Fibroblast of lung (primary cell): Measurements from ENCODE around the gene SELENOO.

Source experiments
- EZH2 ChIP-seq: IDR thresholded peaks from 2 replicates; pipeline ENCODE4 v1.5.1; 2012; ENCODE audit warnings: low read length, control low read depth, mild to moderate bottlenecking; ENCODE audit errors: missing control alignments
- TF ChIP-seq, protein P1 (sequence below), 2 donors: IDR thresholded peaks in 1 of 2; conservative IDR thresholded peaks in 1 of 2; 1 replicate in 1 of 2; 2 replicates in 1 of 2; pipeline ENCODE4 v1.5.1; 2011 to 2012; ENCODE audit warnings: low read length in 2 of 2, control low read depth in 1 of 2, inconsistent platforms in 1 of 2, low read depth in 1 of 2, mild to moderate bottlenecking in 1 of 2

DNA sequence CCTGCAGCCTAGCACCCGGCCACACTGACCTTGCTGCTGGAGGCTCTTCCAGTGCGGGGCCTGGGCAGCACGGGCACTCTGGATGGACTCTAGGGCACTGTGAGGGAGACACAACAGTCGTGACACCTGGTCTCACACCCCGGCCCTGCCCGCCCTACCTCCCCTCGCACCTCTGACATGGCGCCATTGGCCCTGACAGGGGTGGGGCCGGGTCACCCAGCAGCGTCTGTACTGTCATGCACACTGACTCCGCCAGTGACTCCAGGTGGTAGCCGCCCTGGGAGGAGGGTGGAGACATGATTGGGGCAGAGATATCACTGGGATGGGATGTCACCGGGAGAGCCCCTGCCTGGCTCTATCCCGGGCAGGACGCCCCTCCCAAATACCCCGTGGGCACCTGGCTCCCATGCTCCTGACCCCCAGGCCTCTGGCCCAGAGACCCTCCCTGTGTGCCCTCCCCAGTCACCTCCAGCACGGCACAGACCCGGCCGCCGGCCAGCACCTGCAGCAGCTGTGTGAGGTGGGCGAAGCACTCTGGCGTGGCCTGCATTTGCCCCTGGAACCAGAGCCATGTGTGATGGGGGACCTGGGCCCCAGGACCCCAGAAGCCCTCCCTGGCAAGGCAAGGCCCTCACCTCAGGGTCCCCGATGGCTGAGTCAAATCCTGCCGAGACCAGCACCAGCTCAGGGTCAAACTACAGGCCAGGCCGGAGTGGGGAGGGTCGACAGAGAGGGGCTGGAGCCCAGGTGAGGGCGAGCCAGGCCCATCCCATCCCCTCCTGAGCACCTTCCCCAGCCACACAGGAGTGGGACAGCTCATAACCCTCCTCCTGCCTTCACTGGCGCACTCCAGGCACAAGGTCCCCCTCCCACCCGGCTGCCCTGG lies 47.6 kb downstream of the SELENOO start:
- TF ChIP-seq, protein P1, sequence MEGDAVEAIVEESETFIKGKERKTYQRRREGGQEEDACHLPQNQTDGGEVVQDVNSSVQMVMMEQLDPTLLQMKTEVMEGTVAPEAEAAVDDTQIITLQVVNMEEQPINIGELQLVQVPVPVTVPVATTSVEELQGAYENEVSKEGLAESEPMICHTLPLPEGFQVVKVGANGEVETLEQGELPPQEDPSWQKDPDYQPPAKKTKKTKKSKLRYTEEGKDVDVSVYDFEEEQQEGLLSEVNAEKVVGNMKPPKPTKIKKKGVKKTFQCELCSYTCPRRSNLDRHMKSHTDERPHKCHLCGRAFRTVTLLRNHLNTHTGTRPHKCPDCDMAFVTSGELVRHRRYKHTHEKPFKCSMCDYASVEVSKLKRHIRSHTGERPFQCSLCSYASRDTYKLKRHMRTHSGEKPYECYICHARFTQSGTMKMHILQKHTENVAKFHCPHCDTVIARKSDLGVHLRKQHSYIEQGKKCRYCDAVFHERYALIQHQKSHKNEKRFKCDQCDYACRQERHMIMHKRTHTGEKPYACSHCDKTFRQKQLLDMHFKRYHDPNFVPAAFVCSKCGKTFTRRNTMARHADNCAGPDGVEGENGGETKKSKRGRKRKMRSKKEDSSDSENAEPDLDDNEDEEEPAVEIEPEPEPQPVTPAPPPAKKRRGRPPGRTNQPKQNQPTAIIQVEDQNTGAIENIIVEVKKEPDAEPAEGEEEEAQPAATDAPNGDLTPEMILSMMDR (conservative IDR thresholded peaks at IDR 0.05 in 1 of 2, IDR thresholded peaks at IDR 0.05 in 1 of 2; ENCODE audit: low read depth in 1 of 2, low read length in 2 of 2), result no peak
- TF ChIP-seq EZH2, result no peak
